ENCODE data around the gene KCTD15. TPM values are rescaled to one million over a fixed set of nuclear protein-coding genes. Genes with fewer than 3 reads are reported as not detected.

Gene KCTD15
- total RNA-seq, 1 donor from 2014 or later, result 53.2 TPM

- Mint-ChIP-seq H3K9me3 (no peaks in the 10 kb centered on the region), H3K27me3 (peaks cover 10% of the 10 kb centered on the region), H3K4me1 (ENCODE audit: unreplicated experiment) (no peaks in the 10 kb centered on the region), H3K36me3 (no peaks in the 10 kb centered on the region), H3K4me3 (no peak overlapping the region), H3K27ac (no peak overlapping the region)
- peak; percentile 40 for DNase-seq (ENCODE audit: extremely low spot score, unreplicated experiment)
- TF ChIP-seq, protein P1, sequence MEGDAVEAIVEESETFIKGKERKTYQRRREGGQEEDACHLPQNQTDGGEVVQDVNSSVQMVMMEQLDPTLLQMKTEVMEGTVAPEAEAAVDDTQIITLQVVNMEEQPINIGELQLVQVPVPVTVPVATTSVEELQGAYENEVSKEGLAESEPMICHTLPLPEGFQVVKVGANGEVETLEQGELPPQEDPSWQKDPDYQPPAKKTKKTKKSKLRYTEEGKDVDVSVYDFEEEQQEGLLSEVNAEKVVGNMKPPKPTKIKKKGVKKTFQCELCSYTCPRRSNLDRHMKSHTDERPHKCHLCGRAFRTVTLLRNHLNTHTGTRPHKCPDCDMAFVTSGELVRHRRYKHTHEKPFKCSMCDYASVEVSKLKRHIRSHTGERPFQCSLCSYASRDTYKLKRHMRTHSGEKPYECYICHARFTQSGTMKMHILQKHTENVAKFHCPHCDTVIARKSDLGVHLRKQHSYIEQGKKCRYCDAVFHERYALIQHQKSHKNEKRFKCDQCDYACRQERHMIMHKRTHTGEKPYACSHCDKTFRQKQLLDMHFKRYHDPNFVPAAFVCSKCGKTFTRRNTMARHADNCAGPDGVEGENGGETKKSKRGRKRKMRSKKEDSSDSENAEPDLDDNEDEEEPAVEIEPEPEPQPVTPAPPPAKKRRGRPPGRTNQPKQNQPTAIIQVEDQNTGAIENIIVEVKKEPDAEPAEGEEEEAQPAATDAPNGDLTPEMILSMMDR (conservative IDR thresholded peaks at IDR 0.05), result no peak
Observed at GRCh38 chr19:33832633-33833032, 36.0 kb downstream of the KCTD15 start.

- Mint-ChIP-seq H3K27ac (no peak overlapping the region), H3K36me3 (no peaks in the 10 kb centered on the region), H3K4me1 (ENCODE audit: unreplicated experiment) (no peaks in the 10 kb centered on the region), H3K9me3 (no peaks in the 10 kb centered on the region), H3K27me3 (peaks cover 8% of the 10 kb centered on the region), H3K4me3 (no peak overlapping the region)
- peak; percentile 47 for DNase-seq (ENCODE audit: extremely low spot score, unreplicated experiment)
- TF ChIP-seq, protein P1 (conservative IDR thresholded peaks at IDR 0.05), result no peak
Observed at GRCh38 chr19:33840382-33840781, 43.7 kb downstream of the KCTD15 start.

GRCh38 chr19:33840783-33841182 is 44.1 kb downstream of the KCTD15 start:
- no peaks in the 10 kb centered on the region for H3K4me1 Mint-ChIP-seq (ENCODE audit: unreplicated experiment)
- peaks cover 8% of the 10 kb centered on the region for H3K27me3 Mint-ChIP-seq
- no peaks in the 10 kb centered on the region for H3K36me3 Mint-ChIP-seq
- H3K9me3 Mint-ChIP-seq, result no peaks in the 10 kb centered on the region
- no peak overlapping the region for H3K27ac Mint-ChIP-seq
- no peak overlapping the region for H3K4me3 Mint-ChIP-seq
- peak; percentile 39 for DNase-seq (ENCODE audit: extremely low spot score, unreplicated experiment)
- TF ChIP-seq, protein P1 (conservative IDR thresholded peaks at IDR 0.05), result no peak

DNA sequence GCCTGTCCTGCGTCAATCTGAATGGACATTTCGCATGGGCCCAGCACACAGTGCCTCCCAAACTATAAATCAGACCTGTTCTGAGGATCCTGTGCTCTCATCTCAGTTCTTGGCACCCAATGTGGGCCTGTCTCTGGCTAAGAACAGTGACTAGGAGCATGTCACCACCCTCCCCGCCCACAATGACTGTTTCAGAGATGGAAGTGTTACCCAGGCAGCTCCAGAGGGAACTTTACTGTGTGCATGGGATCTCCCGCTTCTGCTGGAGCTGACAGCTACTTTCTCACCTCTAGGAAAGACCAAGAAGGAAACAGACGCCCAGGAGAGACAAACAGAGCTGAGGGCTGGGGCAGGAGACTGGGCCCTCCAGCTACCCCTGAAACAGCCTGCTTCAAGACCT is 45.0 kb downstream of the KCTD15 start:
- Mint-ChIP-seq H3K27me3 (peaks cover 4% of the 10 kb centered on the region), H3K27ac (no peak overlapping the region), H3K4me3 (no peak overlapping the region), H3K4me1 (ENCODE audit: unreplicated experiment) (no peaks in the 10 kb centered on the region), H3K9me3 (no peaks in the 10 kb centered on the region), H3K36me3 (no peaks in the 10 kb centered on the region)
- TF ChIP-seq, protein P1 (conservative IDR thresholded peaks at IDR 0.05), result no peak
- peak; percentile 34 for DNase-seq (ENCODE audit: extremely low spot score, unreplicated experiment)

DNA sequence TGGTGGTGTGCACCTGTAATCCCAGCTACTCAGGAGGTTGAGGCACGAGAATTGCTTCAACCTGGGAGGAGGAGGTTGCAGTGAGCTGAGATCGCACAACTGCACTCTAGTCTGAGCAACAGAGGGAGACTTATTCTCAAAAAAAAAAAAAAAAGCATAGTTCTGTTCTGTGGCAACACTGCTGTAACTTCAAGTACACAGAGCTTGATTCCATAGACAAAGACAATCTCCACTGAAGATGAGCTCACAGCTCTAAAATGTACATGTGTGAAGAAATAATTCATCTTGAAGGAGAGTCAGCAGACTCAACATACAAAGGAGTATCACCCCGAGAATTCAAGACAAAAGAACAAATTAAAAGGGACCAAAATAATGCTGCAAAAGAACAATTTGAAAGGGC is 47.8 kb downstream of the KCTD15 start:
- Mint-ChIP-seq H3K36me3 (no peaks in the 10 kb centered on the region), H3K9me3 (no peaks in the 10 kb centered on the region), H3K27me3 (peaks cover 4% of the 10 kb centered on the region), H3K27ac (no peak overlapping the region), H3K4me1 (ENCODE audit: unreplicated experiment) (no peaks in the 10 kb centered on the region), H3K4me3 (no peak overlapping the region)
- DNase-seq (ENCODE audit: extremely low spot score, unreplicated experiment), result no peak
- TF ChIP-seq, protein P1 (conservative IDR thresholded peaks at IDR 0.05), result no peak

GRCh38 chr19:33845498-33845897 is 48.8 kb downstream of the KCTD15 start:
- Mint-ChIP-seq H3K4me3 (no peak overlapping the region), H3K36me3 (no peaks in the 10 kb centered on the region), H3K27me3 (peaks cover 4% of the 10 kb centered on the region), H3K27ac (no peak overlapping the region), H3K9me3 (no peaks in the 10 kb centered on the region), H3K4me1 (ENCODE audit: unreplicated experiment) (no peaks in the 10 kb centered on the region)
- TF ChIP-seq, protein P1 (conservative IDR thresholded peaks at IDR 0.05), result no peak
- DNase-seq (ENCODE audit: extremely low spot score, unreplicated experiment), result no peak

All from type B pancreatic cell (in vitro differentiated cells).